Activated naive CD4-positive, alpha-beta T cell treated with anti-CD3 and anti-CD28 coated beads, Interleukin-2, amount 10 ng/mL, durations not matched to agents 7 days and 5 days (primary cell): ENCODE data around the gene NTNG2.
A peak's percentile ranks its signal among the peaks of the same experiment; 100 is the strongest.
"Not testable (repeated sequence)": the region's sequence is repeated elsewhere in the genome, so short reads cannot be mapped to it uniquely, and the experiment has no call there.

ENCODE experiments used
- CTCF ChIA-PET: fragments of 350-600 bp; sonication (Branson Sonifier 250); formaldehyde crosslinking; loops from one replicate; lab custom pipeline; 2021; ENCODE audit warnings: antibody characterized with exemption; lab: Charles Lee
- DNase-seq: peaks from one replicate; pipeline ENCODE4 v3.0.0-alpha.2; 2020
- H3K27ac Mint-ChIP-seq: one replicate; pipeline ENCODE4 v1.8.0; 2021; ENCODE audit warnings: mild to moderate bottlenecking, moderate library complexity, mixed read lengths
- H3K27me3 Mint-ChIP-seq: one replicate; pipeline ENCODE4 v1.8.0; 2021; ENCODE audit warnings: mild to moderate bottlenecking, mixed read lengths
- H3K36me3 Mint-ChIP-seq: one replicate; pipeline ENCODE4 v1.8.0; 2021; ENCODE audit warnings: mixed read lengths
- H3K4me1 Mint-ChIP-seq: one replicate; pipeline ENCODE4 v1.8.0; 2021; ENCODE audit warnings: mixed read lengths
- H3K4me3 Mint-ChIP-seq: one replicate; pipeline ENCODE4 v1.8.0; 2021; ENCODE audit warnings: mild to moderate bottlenecking, moderate library complexity, mixed read lengths
- H3K9me3 Mint-ChIP-seq: one replicate; pipeline ENCODE4 v1.8.0; 2021; ENCODE audit warnings: mixed read lengths

The NTNG2 gene

GRCh38 chr9:132161743-132162184 lies at the start of gene NTNG2:
Gene NTNG2, plus strand, starts transcription at chr9:132162058. Its CDS starts 4,774 bp downstream, at chr9:132166832.
- H3K36me3 Mint-ChIP-seq: peaks cover 3% of the 10 kb centered on the region
- H3K4me1 Mint-ChIP-seq: peaks cover 15% of the 10 kb centered on the region
- H3K27ac Mint-ChIP-seq: peak within 1 kb of the TSS; percentile 49
- H3K9me3 Mint-ChIP-seq: no peaks in the 10 kb centered on the region
- peak within 1 kb of the TSS; percentile 82 for H3K4me3 Mint-ChIP-seq
- CTCF ChIA-PET: no interaction called here
- no peak for DNase-seq
- peaks cover 95% of the 10 kb centered on the region for H3K27me3 Mint-ChIP-seq

DNA sequence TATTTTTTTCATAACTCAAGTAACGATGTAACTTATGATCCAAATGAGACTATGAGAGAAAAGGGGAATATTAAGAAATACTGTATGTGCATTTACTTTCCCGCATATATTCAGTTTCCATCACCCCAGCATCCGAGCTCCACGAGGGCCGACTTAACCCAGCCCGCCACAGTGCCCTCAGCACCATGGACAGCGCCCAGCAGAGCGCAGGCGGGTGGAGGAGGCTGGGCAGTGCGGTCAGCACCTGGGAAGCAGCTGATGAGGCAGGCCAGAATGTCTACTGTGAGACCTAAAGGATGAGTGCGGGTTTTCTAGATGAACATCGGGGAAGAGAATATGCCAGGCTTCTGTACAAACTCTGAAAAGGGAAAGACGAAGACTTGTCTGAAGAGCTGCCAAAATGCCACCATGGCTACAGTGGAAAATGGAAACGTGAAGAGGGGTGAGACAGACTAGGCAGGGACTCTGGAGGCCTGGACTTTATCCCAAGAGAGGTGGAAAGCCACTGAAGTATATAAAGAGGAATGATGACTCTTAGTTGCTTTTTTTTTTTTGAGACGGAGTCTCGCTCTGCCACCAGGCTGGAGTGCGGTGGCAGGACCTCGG lies 47.7 kb upstream of the NTNG2 start:
- Mint-ChIP-seq H3K4me1 (no peaks in the 10 kb centered on the region), H3K36me3 (no peaks in the 10 kb centered on the region), H3K27me3 (peaks cover 14% of the 10 kb centered on the region), H3K27ac (no peak overlapping the region), H3K9me3 (no peaks in the 10 kb centered on the region), H3K4me3 (no peak overlapping the region)
- CTCF ChIA-PET: no interaction called here
- DNase-seq: peak; percentile 71

GRCh38 chr9:132116583-132116982 lies 45.3 kb upstream of the NTNG2 start:
- H3K27ac Mint-ChIP-seq: no peak overlapping the region
- H3K9me3 Mint-ChIP-seq: no peaks in the 10 kb centered on the region
- H3K27me3 Mint-ChIP-seq: peaks cover 13% of the 10 kb centered on the region
- CTCF ChIA-PET: no interaction called here
- no peak overlapping the region for H3K4me3 Mint-ChIP-seq
- no peak for DNase-seq
- H3K4me1 Mint-ChIP-seq: no peaks in the 10 kb centered on the region
- no peaks in the 10 kb centered on the region for H3K36me3 Mint-ChIP-seq

GRCh38 chr9:132117694-132118093 lies 44.2 kb upstream of the NTNG2 start:
- H3K36me3 Mint-ChIP-seq: no peaks in the 10 kb centered on the region
- H3K4me3 Mint-ChIP-seq: no peak overlapping the region
- H3K27me3 Mint-ChIP-seq: peaks cover 20% of the 10 kb centered on the region
- H3K4me1 Mint-ChIP-seq: no peaks in the 10 kb centered on the region
- DNase-seq: no peak
- H3K27ac Mint-ChIP-seq: no peak overlapping the region
- CTCF ChIA-PET: interaction anchor here (1.5 kb wide), 1 partner anchor 16 kb away, joined by 5 read pairs; no protein-coding TSS in a partner anchor
- no peaks in the 10 kb centered on the region for H3K9me3 Mint-ChIP-seq

GRCh38 chr9:132121021-132121420 lies 40.8 kb upstream of the NTNG2 start:
- CTCF ChIA-PET: no interaction called here
- no peak overlapping the region for H3K27ac Mint-ChIP-seq
- no peaks in the 10 kb centered on the region for H3K36me3 Mint-ChIP-seq
- H3K27me3 Mint-ChIP-seq: peaks cover 43% of the 10 kb centered on the region
- H3K4me1 Mint-ChIP-seq: peaks cover 4% of the 10 kb centered on the region
- DNase-seq: no peak
- H3K9me3 Mint-ChIP-seq: no peaks in the 10 kb centered on the region
- no peak overlapping the region for H3K4me3 Mint-ChIP-seq

DNA sequence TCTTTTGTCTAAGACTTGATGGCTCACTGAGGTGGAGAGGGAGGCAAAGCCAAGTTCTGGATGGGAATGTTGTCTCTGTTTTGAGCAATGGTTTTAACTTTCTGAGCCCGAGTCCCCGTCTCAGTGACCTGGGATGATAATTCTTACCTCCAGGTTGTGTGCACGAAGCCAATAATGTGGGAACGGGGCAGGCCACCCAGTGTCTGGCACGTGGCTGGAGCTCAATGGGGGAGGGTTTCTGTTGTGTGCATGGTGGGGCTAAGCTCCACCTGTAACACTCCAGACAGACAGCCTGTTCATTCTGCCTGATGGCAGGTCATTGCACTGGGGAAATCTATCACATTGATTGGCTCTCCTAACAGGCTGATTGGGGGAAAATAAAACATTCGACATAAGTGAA lies 37.1 kb upstream of the NTNG2 start:
- CTCF ChIA-PET: no interaction called here
- no peak overlapping the region for H3K27ac Mint-ChIP-seq
- H3K36me3 Mint-ChIP-seq: no peaks in the 10 kb centered on the region
- DNase-seq: no peak
- H3K27me3 Mint-ChIP-seq: peaks cover 70% of the 10 kb centered on the region
- no peaks in the 10 kb centered on the region for H3K9me3 Mint-ChIP-seq
- H3K4me3 Mint-ChIP-seq: no peak overlapping the region
- H3K4me1 Mint-ChIP-seq: peaks cover 12% of the 10 kb centered on the region

GRCh38 chr9:132125361-132125760 lies 36.5 kb upstream of the NTNG2 start:
- CTCF ChIA-PET: no interaction called here
- Mint-ChIP-seq H3K27me3 (peaks cover 67% of the 10 kb centered on the region), H3K27ac (no peak overlapping the region), H3K4me1 (peaks cover 12% of the 10 kb centered on the region), H3K36me3 (no peaks in the 10 kb centered on the region), H3K4me3 (no peak overlapping the region), H3K9me3 (no peaks in the 10 kb centered on the region)
- DNase-seq: no peak

GRCh38 chr9:132125944-132126679 lies 35.7 kb upstream of the NTNG2 start:
- CTCF ChIA-PET: no interaction called here
- Mint-ChIP-seq H3K36me3 (no peaks in the 10 kb centered on the region), H3K27ac (no peak overlapping the region), H3K4me3 (no peak overlapping the region), H3K9me3 (no peaks in the 10 kb centered on the region), H3K4me1 (peaks cover 12% of the 10 kb centered on the region), H3K27me3 (peaks cover 74% of the 10 kb centered on the region)
- DNase-seq: no peak

DNA sequence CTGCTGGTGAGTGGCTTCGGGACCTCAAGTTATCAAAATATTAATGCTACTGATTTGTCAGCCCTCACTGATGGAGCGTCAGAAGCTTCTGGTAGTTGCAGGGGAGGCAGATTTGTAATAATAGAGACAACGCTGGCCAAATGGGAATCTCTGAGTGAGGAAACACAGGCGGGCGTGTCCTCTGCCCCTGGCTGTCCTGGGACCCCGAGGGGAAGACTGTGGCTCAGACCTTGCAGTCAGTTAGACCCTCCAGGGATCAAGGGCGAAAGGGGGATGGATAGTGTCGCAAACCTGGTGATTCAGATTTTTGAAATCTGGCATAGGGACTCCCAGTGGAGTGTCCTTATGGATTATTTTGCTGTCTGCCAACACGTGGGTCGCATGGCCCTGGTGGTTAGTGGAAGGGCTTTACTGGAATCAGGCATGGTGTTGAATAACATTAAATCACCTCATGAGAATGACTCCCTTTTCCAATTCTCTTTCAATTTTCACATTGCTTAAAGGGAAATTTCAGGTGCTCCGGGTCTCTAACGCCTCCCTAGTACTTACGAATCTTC lies 35.1 kb upstream of the NTNG2 start:
- no peak for DNase-seq
- peaks cover 75% of the 10 kb centered on the region for H3K27me3 Mint-ChIP-seq
- no peaks in the 10 kb centered on the region for H3K9me3 Mint-ChIP-seq
- H3K27ac Mint-ChIP-seq: no peak overlapping the region
- no peak overlapping the region for H3K4me3 Mint-ChIP-seq
- H3K4me1 Mint-ChIP-seq: peaks cover 12% of the 10 kb centered on the region
- CTCF ChIA-PET: no interaction called here
- H3K36me3 Mint-ChIP-seq: no peaks in the 10 kb centered on the region

DNA sequence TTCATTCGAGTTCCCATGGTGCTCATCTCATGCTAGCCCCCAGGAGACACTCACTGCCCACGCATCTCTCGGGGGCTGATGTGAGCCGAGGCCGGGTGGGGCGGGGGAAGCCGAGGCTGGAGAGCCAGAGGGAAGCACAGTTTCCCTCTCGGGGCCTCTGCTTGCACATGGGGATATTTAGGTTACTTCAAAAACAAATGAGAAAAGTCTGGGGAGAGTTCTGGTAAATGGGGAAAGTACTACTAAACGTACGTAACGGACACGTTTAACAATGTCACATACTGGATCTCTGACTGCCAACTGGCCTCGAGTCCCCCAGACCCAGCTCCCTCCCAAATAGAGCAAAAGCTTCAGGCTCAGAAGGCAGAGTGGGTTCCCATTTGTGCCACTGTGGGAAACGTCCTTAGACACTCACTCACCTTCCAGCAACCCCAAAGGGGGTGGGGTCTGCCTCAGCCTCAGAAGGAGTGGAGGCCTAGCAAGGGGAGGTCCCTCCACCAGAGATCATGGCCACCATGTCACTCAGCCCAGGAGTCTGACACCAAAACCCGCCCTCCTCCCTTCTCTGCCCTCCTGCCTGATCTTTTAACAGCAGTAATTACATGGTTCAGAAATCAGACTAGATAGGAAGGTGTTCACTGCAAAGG lies 33.8 kb upstream of the NTNG2 start:
- Mint-ChIP-seq H3K27me3 (peaks cover 76% of the 10 kb centered on the region), H3K4me1 (peaks cover 12% of the 10 kb centered on the region), H3K27ac (no peak overlapping the region), H3K9me3 (no peaks in the 10 kb centered on the region), H3K36me3 (no peaks in the 10 kb centered on the region), H3K4me3 (no peak overlapping the region)
- no peak for DNase-seq
- CTCF ChIA-PET: no interaction called here

DNA sequence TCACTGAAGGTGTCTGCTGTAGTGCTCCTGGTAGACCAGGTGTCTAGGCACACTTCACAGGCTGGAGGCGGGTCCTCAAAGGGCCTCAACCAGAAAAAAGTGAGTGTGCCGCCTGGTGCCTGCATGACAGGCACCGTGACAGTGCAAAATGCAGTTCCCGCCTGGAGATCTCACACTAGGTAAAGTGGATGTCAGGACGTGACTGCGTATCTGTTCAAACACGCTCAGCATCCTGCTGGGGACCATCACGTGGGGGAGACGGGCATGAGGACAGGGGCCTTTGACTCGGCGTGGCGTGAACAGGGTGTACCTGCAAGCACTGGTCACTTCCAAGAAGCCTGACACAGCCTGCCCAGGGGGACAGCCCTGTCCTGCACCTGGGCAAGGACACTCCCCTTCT lies 32.3 kb upstream of the NTNG2 start:
- CTCF ChIA-PET: no interaction called here
- H3K9me3 Mint-ChIP-seq: no peaks in the 10 kb centered on the region
- peaks cover 71% of the 10 kb centered on the region for H3K27me3 Mint-ChIP-seq
- DNase-seq: no peak
- H3K36me3 Mint-ChIP-seq: no peaks in the 10 kb centered on the region
- no peak overlapping the region for H3K4me3 Mint-ChIP-seq
- H3K4me1 Mint-ChIP-seq: peaks cover 12% of the 10 kb centered on the region
- H3K27ac Mint-ChIP-seq: no peak overlapping the region

- H3K36me3 Mint-ChIP-seq, H3K27ac Mint-ChIP-seq, DNase-seq, H3K9me3 Mint-ChIP-seq, H3K4me3 Mint-ChIP-seq, H3K4me1 Mint-ChIP-seq: not testable (repeated sequence)
- CTCF ChIA-PET: interaction anchor here (1.3 kb wide), 1 partner anchor 16 kb away, joined by 5 read pairs; no protein-coding TSS in a partner anchor
- H3K27me3 Mint-ChIP-seq: peaks cover 55% of the 10 kb centered on the region
Measured at GRCh38 chr9:132134085-132134484, 27.8 kb upstream of the NTNG2 start.

DNA sequence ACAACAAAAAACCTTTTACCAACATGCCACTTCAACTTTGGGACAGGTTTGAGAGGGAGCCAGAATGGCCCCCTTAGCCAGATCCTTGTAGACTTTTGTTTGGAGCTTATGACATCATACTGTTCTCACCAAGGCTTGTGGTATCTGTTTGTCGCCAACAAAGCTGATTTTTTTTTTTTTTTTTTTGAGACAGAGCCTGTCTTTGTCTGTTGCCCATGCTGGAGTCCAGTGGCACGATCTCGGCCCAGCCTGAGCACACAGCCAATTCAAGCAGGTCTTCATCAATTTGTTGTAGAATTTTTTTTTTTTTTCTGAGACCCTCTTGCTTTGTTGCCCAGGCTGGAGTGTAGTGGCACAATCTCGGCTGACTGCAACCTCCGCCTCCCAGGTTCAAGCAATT lies 26.4 kb upstream of the NTNG2 start:
- CTCF ChIA-PET: no interaction called here
- no peak overlapping the region for H3K4me3 Mint-ChIP-seq
- H3K27me3 Mint-ChIP-seq: peaks cover 60% of the 10 kb centered on the region
- no peaks in the 10 kb centered on the region for H3K9me3 Mint-ChIP-seq
- no peak overlapping the region for H3K27ac Mint-ChIP-seq
- no peaks in the 10 kb centered on the region for H3K4me1 Mint-ChIP-seq
- no peaks in the 10 kb centered on the region for H3K36me3 Mint-ChIP-seq
- DNase-seq: no peak

- no peaks in the 10 kb centered on the region for H3K4me1 Mint-ChIP-seq
- DNase-seq: no peak
- CTCF ChIA-PET: no interaction called here
- H3K4me3 Mint-ChIP-seq: no peak overlapping the region
- peaks cover 60% of the 10 kb centered on the region for H3K27me3 Mint-ChIP-seq
- H3K9me3 Mint-ChIP-seq: no peaks in the 10 kb centered on the region
- H3K27ac Mint-ChIP-seq: no peak overlapping the region
- H3K36me3 Mint-ChIP-seq: no peaks in the 10 kb centered on the region
Measured at GRCh38 chr9:132136151-132136780, 25.6 kb upstream of the NTNG2 start.
